Loucy (cell line): Measurements from ENCODE around the gene HOXA2.

ENCODE experiments used
- H2AFZ ChIP-seq: fragments of 200-600 bp; sonication (generic); 2 replicates; pipeline ENCODE4 v1.6.0; 2016; ENCODE audit warnings: antibody characterized with exemption, mild to moderate bottlenecking, low read length, moderate library complexity
- H3F3A ChIP-seq: fragments of 200-600 bp; 2 replicates; pipeline ENCODE4 v1.6.0; 2016; ENCODE audit warnings: antibody characterized with exemption, low read depth, mild to moderate bottlenecking
- H3K27me3 ChIP-seq: fragments of 200-600 bp; sonication (generic); 2 replicates; pipeline ENCODE4 v1.6.1; 2014; ENCODE audit warnings: low read length, mild to moderate bottlenecking; ENCODE audit not compliant: insufficient read depth, poor library complexity, severe bottlenecking
- H3K36me3 ChIP-seq: fragments of 200-600 bp; sonication (generic); 2 replicates; pipeline ENCODE4 v1.6.1; 2016; ENCODE audit warnings: low read length; ENCODE audit not compliant: insufficient read depth
- H3K4me1 ChIP-seq: fragments of 200-600 bp; sonication (generic); 2 replicates; pipeline ENCODE4 v1.5.1; 2014; ENCODE audit warnings: low read length, mild to moderate bottlenecking; ENCODE audit not compliant: insufficient read depth, poor library complexity, severe bottlenecking
- H3K4me2 ChIP-seq: fragments of 200-600 bp; sonication (generic); 2 replicates; pipeline ENCODE4 v1.6.0; 2014; ENCODE audit warnings: antibody characterized with exemption, low read length, low read depth, mild to moderate bottlenecking; ENCODE audit not compliant: poor library complexity, severe bottlenecking
- H3K4me3 ChIP-seq: fragments of 200-600 bp; sonication (generic); 2 replicates; pipeline ENCODE4 v1.5.1; 2014; ENCODE audit warnings: low read length, mild to moderate bottlenecking, mixed read lengths; ENCODE audit not compliant: poor library complexity, severe bottlenecking
- H3K79me2 ChIP-seq: fragments of 200-600 bp; sonication (generic); 2 replicates; pipeline ENCODE4 v1.6.1; 2014; ENCODE audit warnings: low read length; ENCODE audit not compliant: insufficient read depth
- H3K9ac ChIP-seq: fragments of 200-600 bp; sonication (generic); 2 replicates; pipeline ENCODE4 v1.6.0; 2014; ENCODE audit warnings: mild to moderate bottlenecking, low read depth, low read length, moderate library complexity; ENCODE audit not compliant: poor library complexity, severe bottlenecking
- H3K9me2 ChIP-seq: fragments of 200-600 bp; sonication (generic); replicated peaks from 2 replicates; pipeline ENCODE4 v1.6.1; 2016; ENCODE audit warnings: low read depth, low read length, mixed read lengths
- H3K9me3 ChIP-seq: fragments of 200-600 bp; sonication (generic); 2 replicates; pipeline ENCODE4 v1.6.1; 2014; ENCODE audit warnings: mild to moderate bottlenecking, antibody characterized with exemption, low read length, low read depth; ENCODE audit not compliant: insufficient read depth
- H4K20me1 ChIP-seq: fragments of 200-600 bp; sonication (generic); 2 replicates; pipeline ENCODE4 v1.6.0; 2014; ENCODE audit warnings: antibody characterized with exemption, low read length, mild to moderate bottlenecking; ENCODE audit not compliant: insufficient read depth, poor library complexity, severe bottlenecking
- CTCF ChIP-seq: fragments of 200-600 bp; sonication (generic); conservative IDR thresholded peaks from 2 replicates; pipeline ENCODE4 v1.5.1; 2014; ENCODE audit warnings: mild to moderate bottlenecking, antibody characterized with exemption, low read length
- EZH2phosphoT487 ChIP-seq: fragments of 200-600 bp; IDR thresholded peaks from 2 replicates; pipeline ENCODE4 v1.6.1; 2018; ENCODE audit warnings: antibody characterized with exemption, mild to moderate bottlenecking, moderate library complexity, borderline replicate concordance

The HOXA2 gene

GRCh38 chr7:27053153-27053552, 49.3 kb downstream of the HOXA2 start:
- TF ChIP-seq CTCF (no peak), EZH2phosphoT487 (no peak)
- Histone ChIP-seq H3K79me2 (no peaks in the 10 kb centered on the region), H3K4me2 (no peak overlapping the region), H3K9me2 (no peaks in the 10 kb centered on the region), H3K4me3 (no peak overlapping the region), H3K4me1 (no peaks in the 10 kb centered on the region), H3K9ac (no peak overlapping the region), H3F3A (no peaks in the 10 kb centered on the region), H2AFZ (no peak overlapping the region), H3K27me3 (no peaks in the 10 kb centered on the region), H3K36me3 (no peaks in the 10 kb centered on the region), H4K20me1 (no peaks in the 10 kb centered on the region), H3K9me3 (no peaks in the 10 kb centered on the region)

GRCh38 chr7:27051451-27051850, 51.0 kb downstream of the HOXA2 start:
- H3K9me3 ChIP-seq = no peaks in the 10 kb centered on the region
- H3K36me3 ChIP-seq = no peaks in the 10 kb centered on the region
- H3F3A ChIP-seq = no peaks in the 10 kb centered on the region
- H3K4me2 ChIP-seq = no peak overlapping the region
- no peak overlapping the region for H2AFZ ChIP-seq
- H3K4me3 ChIP-seq = no peak overlapping the region
- TF ChIP-seq EZH2phosphoT487 (no peak), CTCF (no peak)
- no peak overlapping the region for H3K9ac ChIP-seq
- no peaks in the 10 kb centered on the region for H3K27me3 ChIP-seq
- no peaks in the 10 kb centered on the region for H3K4me1 ChIP-seq
- no peaks in the 10 kb centered on the region for H4K20me1 ChIP-seq
- no peaks in the 10 kb centered on the region for H3K79me2 ChIP-seq
- H3K9me2 ChIP-seq = no peaks in the 10 kb centered on the region
